GM12801 (cell line): Measurements from ENCODE around the gene PSMD13.

Source experiments
- TF ChIP-seq, protein P1 (sequence below): IDR thresholded peaks from one replicate; pipeline ENCODE4 v1.5.1; 2011; ENCODE audit warnings: control low read depth; ENCODE audit not compliant: insufficient read length; ENCODE audit errors: extremely low read depth

The PSMD13 gene

DNA sequence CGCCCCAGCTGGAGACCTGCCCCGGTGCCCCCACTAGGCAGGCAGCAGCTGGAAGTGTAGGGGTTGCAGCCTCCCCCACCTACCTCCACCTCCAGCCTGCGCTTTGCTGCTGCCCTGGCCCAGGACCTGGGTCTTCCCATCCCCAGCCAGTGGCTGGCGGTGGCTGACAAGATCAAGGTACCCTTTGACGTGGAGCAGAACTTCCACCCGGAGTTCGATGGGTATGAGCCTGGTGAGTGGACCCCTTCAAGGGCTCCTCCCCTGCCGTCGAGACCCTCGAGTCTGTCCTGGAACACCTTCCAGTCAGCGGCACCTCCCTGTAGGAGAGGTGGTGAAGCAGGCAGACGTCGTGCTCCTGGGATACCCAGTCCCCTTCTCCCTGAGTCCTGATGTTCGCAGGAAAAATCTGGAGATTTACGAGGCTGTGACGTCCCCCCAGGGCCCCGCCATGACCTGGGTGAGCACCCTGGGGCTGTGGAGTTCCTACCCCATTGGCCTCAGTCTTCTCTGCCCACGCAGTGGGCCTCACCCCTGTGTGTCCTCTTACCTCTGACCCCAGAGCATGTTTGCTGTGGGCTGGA lies 56.6 kb downstream of the PSMD13 start:
- TF ChIP-seq, protein P1, sequence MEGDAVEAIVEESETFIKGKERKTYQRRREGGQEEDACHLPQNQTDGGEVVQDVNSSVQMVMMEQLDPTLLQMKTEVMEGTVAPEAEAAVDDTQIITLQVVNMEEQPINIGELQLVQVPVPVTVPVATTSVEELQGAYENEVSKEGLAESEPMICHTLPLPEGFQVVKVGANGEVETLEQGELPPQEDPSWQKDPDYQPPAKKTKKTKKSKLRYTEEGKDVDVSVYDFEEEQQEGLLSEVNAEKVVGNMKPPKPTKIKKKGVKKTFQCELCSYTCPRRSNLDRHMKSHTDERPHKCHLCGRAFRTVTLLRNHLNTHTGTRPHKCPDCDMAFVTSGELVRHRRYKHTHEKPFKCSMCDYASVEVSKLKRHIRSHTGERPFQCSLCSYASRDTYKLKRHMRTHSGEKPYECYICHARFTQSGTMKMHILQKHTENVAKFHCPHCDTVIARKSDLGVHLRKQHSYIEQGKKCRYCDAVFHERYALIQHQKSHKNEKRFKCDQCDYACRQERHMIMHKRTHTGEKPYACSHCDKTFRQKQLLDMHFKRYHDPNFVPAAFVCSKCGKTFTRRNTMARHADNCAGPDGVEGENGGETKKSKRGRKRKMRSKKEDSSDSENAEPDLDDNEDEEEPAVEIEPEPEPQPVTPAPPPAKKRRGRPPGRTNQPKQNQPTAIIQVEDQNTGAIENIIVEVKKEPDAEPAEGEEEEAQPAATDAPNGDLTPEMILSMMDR: no peak

DNA sequence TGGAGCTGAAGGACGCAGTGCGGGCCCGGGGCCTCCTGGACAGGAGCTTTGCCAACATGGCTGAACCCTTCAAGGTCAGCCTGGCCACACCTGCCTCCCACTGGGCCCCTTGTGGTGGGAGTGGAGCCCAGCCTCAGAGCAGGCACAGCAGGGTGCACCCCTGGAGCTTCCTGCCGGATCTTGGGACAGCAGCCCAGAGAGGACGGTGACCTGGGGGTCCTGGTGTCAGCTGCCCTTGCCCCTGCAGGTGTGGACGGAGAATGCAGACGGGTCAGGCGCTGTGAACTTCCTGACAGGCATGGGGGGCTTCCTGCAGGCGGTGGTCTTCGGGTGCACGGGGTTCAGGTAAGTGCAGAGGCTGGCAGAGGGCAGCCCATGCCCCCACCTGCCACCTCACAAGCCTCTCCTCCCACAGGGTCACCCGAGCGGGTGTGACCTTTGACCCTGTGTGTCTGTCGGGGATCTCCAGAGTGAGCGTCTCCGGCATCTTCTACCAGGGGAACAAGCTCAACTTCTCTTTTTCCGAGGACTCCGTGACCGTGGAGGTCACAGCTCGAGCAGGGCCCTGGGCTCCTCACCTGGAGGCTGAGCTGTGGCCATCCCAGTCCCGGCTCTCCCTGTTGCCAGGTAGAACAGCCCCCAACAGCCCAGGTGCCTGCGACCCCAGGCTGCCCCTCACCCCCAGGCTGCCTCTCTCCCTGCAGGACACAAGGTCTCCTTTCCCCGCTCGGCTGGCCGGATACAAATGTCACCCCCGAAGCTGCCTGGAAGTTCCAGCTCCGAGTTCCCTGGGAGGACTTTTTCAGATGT lies 57.3 kb downstream of the PSMD13 start:
- TF ChIP-seq, protein P1: no peak

DNA sequence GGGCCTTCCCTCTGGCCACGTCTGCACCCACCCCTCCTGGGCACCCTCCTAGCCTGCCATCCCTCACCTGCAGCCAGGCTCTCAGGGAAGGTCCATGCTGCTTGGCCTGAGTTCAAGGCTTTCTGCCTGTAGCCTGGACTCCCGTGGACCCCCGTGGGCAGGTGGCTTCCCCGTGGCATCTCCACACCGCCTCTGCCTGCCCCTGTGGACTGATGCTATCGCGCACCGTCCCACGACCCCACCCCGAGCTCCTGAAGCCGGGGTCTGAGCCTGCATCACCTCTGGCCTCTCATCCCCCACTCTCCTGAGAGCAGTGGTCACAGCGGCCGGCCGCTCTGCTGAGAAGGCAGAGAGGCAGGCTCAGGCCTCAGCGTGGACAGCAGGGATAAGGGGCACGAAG lies 58.0 kb downstream of the PSMD13 start:
- TF ChIP-seq, protein P1: no peak

DNA sequence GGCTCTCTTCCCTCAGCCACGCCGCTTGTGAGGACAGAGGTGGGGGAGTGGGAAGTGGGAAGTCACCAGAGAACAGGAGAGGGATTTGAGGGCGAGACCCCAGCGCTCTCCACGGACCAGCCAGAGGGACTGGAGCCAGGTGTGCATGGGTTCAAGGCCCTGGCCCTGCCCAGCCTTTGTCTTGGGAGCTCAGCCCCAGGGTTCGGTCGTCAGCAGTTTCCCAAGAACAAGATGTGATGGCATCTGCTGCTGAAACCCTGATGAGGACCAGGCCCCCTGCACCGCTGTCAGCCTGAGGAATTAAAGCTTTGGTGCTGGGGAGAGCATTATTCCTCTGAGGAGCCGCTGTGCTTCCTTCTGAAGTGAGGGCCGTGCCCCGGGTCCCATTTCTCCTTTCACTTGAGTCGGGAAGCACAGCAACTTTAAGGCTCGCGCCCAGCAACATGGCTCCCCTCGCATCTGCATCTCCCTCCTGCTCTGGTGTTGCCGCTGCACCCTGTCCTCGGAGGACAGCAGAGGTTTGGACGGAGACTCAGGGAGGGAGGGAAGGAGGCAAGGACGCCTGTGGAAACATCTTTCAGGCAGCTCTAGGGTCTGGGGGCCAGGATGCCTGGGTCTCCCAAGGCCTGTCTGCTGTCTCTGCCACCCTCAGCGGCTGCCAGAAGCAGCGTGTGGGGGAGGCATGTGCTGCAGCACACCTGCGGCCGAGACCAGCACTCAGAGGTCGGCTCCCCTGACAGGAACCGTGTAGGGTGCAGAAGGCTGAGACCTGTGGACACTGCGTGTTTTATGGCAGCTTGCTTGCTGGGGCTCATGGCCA lies 58.8 kb downstream of the PSMD13 start:
- TF ChIP-seq, protein P1: no peak

DNA sequence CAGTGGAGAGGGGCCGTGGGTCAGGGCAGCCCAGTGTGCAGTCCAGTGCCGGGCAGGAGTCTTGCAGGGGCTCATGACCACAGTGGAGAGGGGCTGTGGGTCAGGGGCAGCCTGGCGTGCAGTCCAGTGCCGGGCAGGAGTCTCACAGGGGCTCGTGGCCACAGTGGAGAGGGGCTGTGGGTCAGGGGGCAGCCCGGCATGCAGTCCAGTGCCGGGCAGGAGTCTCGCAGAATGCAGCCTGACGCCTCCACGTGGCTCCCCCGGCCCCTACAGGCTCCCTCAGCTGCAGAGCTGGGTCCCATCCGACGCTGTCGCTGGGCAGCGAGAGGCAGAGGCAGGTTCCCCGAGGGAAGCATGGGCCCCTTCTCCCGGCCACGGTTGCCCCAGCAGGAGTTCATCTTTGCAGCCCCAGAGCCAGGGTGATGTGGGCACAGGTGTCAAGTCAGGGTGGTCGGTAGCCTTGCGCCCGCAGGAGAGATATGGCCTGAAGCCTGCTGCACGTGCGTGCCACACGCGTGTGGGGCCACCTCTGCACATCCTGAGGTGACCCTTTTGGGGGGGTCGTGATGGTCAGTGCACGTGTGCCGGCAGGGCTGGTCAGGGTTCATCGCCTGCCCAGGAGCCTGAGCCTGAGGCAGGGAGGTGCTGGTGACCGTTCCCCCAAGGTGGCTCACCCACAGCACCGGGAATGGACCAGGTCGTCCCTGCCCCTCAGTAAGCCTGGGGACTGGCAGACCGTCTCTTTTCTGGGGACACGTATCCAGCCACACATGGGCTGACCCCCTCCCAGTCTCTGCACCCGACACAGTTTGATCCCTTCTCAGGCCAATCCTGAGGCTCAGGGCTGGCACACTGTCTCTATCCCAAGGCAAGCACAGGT lies 59.6 kb downstream of the PSMD13 start:
- TF ChIP-seq, protein P1: no peak

DNA sequence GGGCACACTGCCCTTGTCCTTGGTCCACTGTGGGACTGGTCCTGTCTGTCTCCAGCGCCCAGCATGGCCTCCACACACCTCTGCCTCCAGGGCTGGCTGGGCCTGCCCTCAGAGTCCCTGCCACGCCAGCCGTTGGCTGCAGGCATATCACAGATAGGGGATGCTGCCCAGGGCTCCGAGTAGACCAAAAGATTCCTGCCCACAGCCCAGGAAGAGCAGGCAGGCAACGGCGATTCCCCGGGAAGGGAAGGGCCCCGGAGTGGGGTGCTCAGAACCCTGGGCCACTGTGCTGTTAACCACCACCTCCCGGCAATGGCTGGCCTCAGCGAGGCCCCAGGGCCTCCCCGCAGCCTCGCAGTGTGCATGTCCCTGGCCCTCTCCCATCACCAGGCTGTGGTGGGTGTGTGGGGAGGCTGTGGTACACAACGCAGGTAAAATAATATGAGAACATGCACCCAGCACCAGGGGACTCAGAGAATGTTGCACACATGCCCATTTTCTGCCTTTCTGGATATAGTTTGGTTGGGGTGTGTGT lies 60.3 kb downstream of the PSMD13 start:
- TF ChIP-seq, protein P1: no peak
